ENCODE data around the gene SLC25A23.

SLC25A23 gene

DNA sequence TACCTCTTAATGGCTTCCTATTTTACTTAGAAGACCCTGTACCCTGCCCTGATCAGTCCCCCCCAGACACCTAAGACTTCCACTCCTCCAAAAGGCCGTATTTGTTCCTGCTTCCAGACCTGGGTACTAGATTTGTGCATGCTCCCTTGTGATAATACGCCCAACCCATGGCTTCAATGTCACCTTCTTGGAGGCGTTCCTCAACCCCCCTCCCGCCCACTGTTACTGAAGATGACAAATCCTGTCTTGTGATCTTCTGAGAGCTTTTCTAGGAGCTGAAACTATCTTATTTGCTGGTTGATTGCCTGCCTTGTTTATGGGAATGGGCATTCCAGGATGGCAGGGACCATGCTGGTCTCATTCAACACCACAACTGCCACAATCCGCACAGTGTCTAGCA lies 9.4 kb downstream of the SLC25A23 start:
- in situ Hi-C loops (cut with HindIII; ENCODE audit: low sequenced_read_pairs): no loop called here
- TF ChIP-seq CTCF (IDR thresholded peaks at IDR 0.05; ENCODE audit: low read depth, low read length, missing control alignments): no peak
- H3K4me3 ChIP-seq (ENCODE audit: low read depth, low read length): no peak overlapping the region
- no peak for DNase-seq (ENCODE audit: low read depth)

DNA sequence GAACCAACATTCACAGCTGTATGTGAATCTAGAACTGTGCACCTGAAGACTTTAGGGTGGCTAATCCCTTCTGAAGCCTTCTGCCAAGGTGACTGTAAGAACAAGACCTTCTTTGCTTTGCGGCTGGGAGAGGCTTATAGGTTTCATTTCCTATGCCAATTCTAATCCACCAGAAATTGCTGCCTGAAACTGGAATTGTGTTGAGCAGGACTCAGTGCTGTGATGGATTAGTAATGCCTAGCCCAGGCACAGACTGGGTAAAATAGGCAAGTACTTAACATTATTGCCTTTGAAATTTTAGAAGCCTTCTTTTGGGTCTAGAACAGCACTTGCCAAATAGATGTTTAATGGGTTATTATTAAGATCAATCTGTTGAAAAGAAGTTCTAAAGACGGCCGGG lies 11.5 kb downstream of the SLC25A23 start:
- no peak overlapping the region for H3K4me3 ChIP-seq (ENCODE audit: low read depth, low read length)
- in situ Hi-C loops (cut with HindIII; ENCODE audit: low sequenced_read_pairs): no loop called here

GRCh38 chr19:6446452-6446851 lies 13.1 kb downstream of the SLC25A23 start:
- no peak overlapping the region for H3K4me3 ChIP-seq (ENCODE audit: low read depth, low read length)
- TF ChIP-seq CTCF (IDR thresholded peaks at IDR 0.05; ENCODE audit: low read depth, low read length, missing control alignments): no peak
- no peak for DNase-seq (ENCODE audit: low read depth)
- in situ Hi-C loops (cut with HindIII; ENCODE audit: low sequenced_read_pairs): no loop called here

More for the DNA sequence above, 11.5 kb downstream of the SLC25A23 start:
- DNase-seq (ENCODE audit: low read depth): no peak
- no peak for TF ChIP-seq CTCF (IDR thresholded peaks at IDR 0.05; ENCODE audit: low read depth, low read length, missing control alignments)

GRCh38 chr19:6443986-6444385 lies 15.6 kb downstream of the SLC25A23 start:
- H3K4me3 ChIP-seq (ENCODE audit: low read depth, low read length): no peak overlapping the region
- in situ Hi-C loops (cut with HindIII; ENCODE audit: low sequenced_read_pairs): no loop called here
- no peak for DNase-seq (ENCODE audit: low read depth)
- TF ChIP-seq CTCF (IDR thresholded peaks at IDR 0.05; ENCODE audit: low read depth, low read length, missing control alignments): no peak

- no peak overlapping the region for H3K4me3 ChIP-seq (ENCODE audit: low read depth, low read length)
- no peak for TF ChIP-seq CTCF (IDR thresholded peaks at IDR 0.05; ENCODE audit: low read depth, low read length, missing control alignments)
- no peak for DNase-seq (ENCODE audit: low read depth)
- in situ Hi-C loops (cut with HindIII; ENCODE audit: low sequenced_read_pairs): no loop called here
These were observed 17.4 kb downstream of the SLC25A23 start for GRCh38 chr19:6442087-6442688.

GRCh38 chr19:6440905-6441304 lies 18.7 kb downstream of the SLC25A23 start:
- DNase-seq (ENCODE audit: low read depth): no peak
- H3K4me3 ChIP-seq (ENCODE audit: low read depth, low read length): no peak overlapping the region
- in situ Hi-C loops (cut with HindIII; ENCODE audit: low sequenced_read_pairs): no loop called here
- no peak for TF ChIP-seq CTCF (IDR thresholded peaks at IDR 0.05; ENCODE audit: low read depth, low read length, missing control alignments)

Measured in astrocyte of the cerebellum (primary cell).